Keratinocyte (primary cell): Measurements from ENCODE around the gene SYF2.
"Not testable (repeated sequence)": the region's sequence is repeated elsewhere in the genome, so short reads cannot be mapped to it uniquely, and the experiment has no call there.

Experiments
- CTCF ChIP-seq, 3 experiments: IDR thresholded peaks in 1 of 3; conservative IDR thresholded peaks in 1 of 3; optimal IDR thresholded peaks in 1 of 3; 2 replicates in 2 of 3; 3 replicates in 1 of 3; pipeline versions ENCODE3 to v1.5.1; 2011; ENCODE audit warnings: low read length in 3 of 3, mild to moderate bottlenecking in 3 of 3, moderate library complexity in 2 of 3, control low read depth in 1 of 3, inconsistent platforms in 1 of 3; ENCODE audit not compliant: insufficient read depth in 2 of 3; ENCODE audit errors: extremely low read depth in 1 of 3
- EZH2 ChIP-seq: IDR thresholded peaks from one replicate; pipeline ENCODE4 v1.6.1; 2012; ENCODE audit warnings: inconsistent platforms, mild to moderate bottlenecking, low read length, moderate library complexity

DNA sequence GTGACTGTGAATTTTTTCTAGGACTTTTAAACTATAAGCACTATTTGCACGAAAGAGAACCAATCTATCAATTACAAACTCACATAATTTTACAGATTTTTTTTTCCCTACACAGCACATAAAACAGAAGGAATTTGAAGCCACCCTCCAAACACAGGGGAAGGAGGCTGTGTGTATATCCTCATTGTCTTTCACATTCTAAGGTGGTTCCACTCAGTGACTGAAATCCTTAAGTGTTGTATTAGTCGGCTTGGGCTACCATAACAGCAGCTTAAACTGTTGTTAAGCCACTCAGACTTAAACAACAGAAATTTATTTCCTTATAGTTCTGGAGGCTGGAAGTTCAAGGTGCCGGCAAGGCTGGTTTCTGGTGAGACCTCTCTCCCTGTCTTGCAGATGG lies 28.0 kb upstream of the SYF2 start:
- not testable (repeated sequence) for TF ChIP-seq CTCF (optimal IDR thresholded peaks at IDR 0.05 in 1 of 3, IDR thresholded peaks at IDR 0.05 in 1 of 3, conservative IDR thresholded peaks at IDR 0.05 in 1 of 3; ENCODE audit: extremely low read depth in 1 of 3, insufficient read depth in 2 of 3, low read length in 3 of 3); EZH2
